Peyer's patch (tissue), 4 donors: ENCODE measurements around the gene CHI3L2. TPM values are rescaled to one million over a fixed set of nuclear protein-coding genes. Genes with fewer than 3 reads are reported as not detected.

Experiments used
- DNase-seq, 3 donors: peaks; one replicate each; pipeline ENCODE4 v3.0.0-alpha.2; 2017 to 2019
- H3K27ac ChIP-seq, 4 donors: fragments of 200-600 bp; sonication (generic); one replicate each; pipeline ENCODE4 v1.5.1; 2016 to 2019
- H3K27me3 ChIP-seq, 2 donors: fragments of 200-600 bp; sonication (generic); one replicate each; pipeline ENCODE4 v1.5.1; 2019
- H3K36me3 ChIP-seq, 3 donors: fragments of 200-600 bp; sonication (generic); one replicate each; pipeline ENCODE4 v1.5.1; 2016 to 2019
- H3K4me1 ChIP-seq, 4 donors: fragments of 200-600 bp; sonication (generic); one replicate each; pipeline ENCODE4 v1.5.1; 2016 to 2019
- H3K4me3 ChIP-seq, 4 donors: fragments of 200-600 bp; sonication (generic); 1 replicate in 3 of 4; 2 replicates in 1 of 4; pipeline ENCODE4 v1.5.1; 2016 to 2019; ENCODE audit warnings: mild to moderate bottlenecking in 1 of 4
- H3K9me3 ChIP-seq, 4 donors: fragments of 200-600 bp; sonication (generic); one replicate each; pipeline ENCODE4 v1.5.1; 2016 to 2019; ENCODE audit warnings: mild to moderate bottlenecking in 1 of 4
- CTCF ChIP-seq, 6 experiments: fragments of 450-650 bp in 4 of 6; fragments of 200-600 bp in 2 of 6; sonication (generic) in 1 of 6; IDR thresholded peaks; one replicate each; pipeline ENCODE4 v1.5.1; 2017 to 2019; ENCODE audit warnings: antibody characterized with exemption in 6 of 6, mild to moderate bottlenecking in 3 of 6, moderate library complexity in 1 of 6
- POLR2A ChIP-seq, 2 donors: fragments of 450-650 bp; IDR thresholded peaks; one replicate each; pipeline ENCODE4 v1.5.1; 2017; ENCODE audit warnings: antibody characterized with exemption in 2 of 2, mild to moderate bottlenecking in 2 of 2, moderate library complexity in 2 of 2
- small RNA-seq, 2 donors: library from RNA; depleted of rRNA; stranded (forward); fragments of <200 nt; gene quantifications; one replicate each; pipeline ENCODE3, GENCODE V24; 2016
- total RNA-seq, 4 donors: library from RNA; depleted of rRNA; stranded (reverse); fragments of >200 nt; gene quantifications; one replicate each; pipeline ENCODE4 v1.1.0, GENCODE V29; 2016

CHI3L2 gene
- total RNA-seq, 4 donors from 2014 or later = 0.67 to 14.0 (median 3.3) TPM; not detected in 1

- Histone ChIP-seq H3K4me3 (no peak overlapping the region), H3K36me3 (no peaks in the 10 kb centered on the region), H3K27me3 (no peaks in the 10 kb centered on the region), H3K27ac (no peak overlapping the region), H3K4me1 (no peaks in the 10 kb centered on the region), H3K9me3 (no peaks in the 10 kb centered on the region)
- no peak for DNase-seq
- no peak for TF ChIP-seq CTCF (IDR thresholded peaks at IDR 0.05)
- no peak for TF ChIP-seq POLR2A (IDR thresholded peaks at IDR 0.05)
Measured at GRCh38 chr1:111285879-111286278, 58.4 kb downstream of the CHI3L2 start.

- no peaks in the 10 kb centered on the region for H3K4me1 ChIP-seq
- no peaks in the 10 kb centered on the region for H3K27me3 ChIP-seq
- H3K9me3 ChIP-seq = no peaks in the 10 kb centered on the region
- no peaks in the 10 kb centered on the region for H3K36me3 ChIP-seq
- no peak overlapping the region for H3K4me3 ChIP-seq
- DNase-seq = no peak
- H3K27ac ChIP-seq = no peak overlapping the region
- no peak for TF ChIP-seq POLR2A (IDR thresholded peaks at IDR 0.05)
- TF ChIP-seq CTCF (IDR thresholded peaks at IDR 0.05) = no peak
Measured at GRCh38 chr1:111286912-111287311, 59.4 kb downstream of the CHI3L2 start.

- no peaks in the 10 kb centered on the region for H3K9me3 ChIP-seq
Measured at GRCh38 chr1:111289371-111289770, 61.9 kb downstream of the CHI3L2 start.

GRCh38 chr1:111290104-111290503 is 62.6 kb downstream of the CHI3L2 start:
- H3K36me3 ChIP-seq = no peaks in the 10 kb centered on the region
- H3K4me3 ChIP-seq = no peak overlapping the region
- H3K4me1 ChIP-seq = no peaks in the 10 kb centered on the region
- DNase-seq = no peak
- no peak for TF ChIP-seq POLR2A (IDR thresholded peaks at IDR 0.05)
- no peak for TF ChIP-seq CTCF (IDR thresholded peaks at IDR 0.05)
- H3K9me3 ChIP-seq = no peaks in the 10 kb centered on the region
- H3K27me3 ChIP-seq = no peaks in the 10 kb centered on the region
- H3K27ac ChIP-seq = no peak overlapping the region

More at GRCh38 chr1:111289371-111289770, 61.9 kb downstream of the CHI3L2 start:
- DNase-seq = no peak
- no peak overlapping the region for H3K27ac ChIP-seq
- H3K27me3 ChIP-seq = no peaks in the 10 kb centered on the region
- H3K4me3 ChIP-seq = no peak overlapping the region
- TF ChIP-seq CTCF (IDR thresholded peaks at IDR 0.05) (no peak), POLR2A (IDR thresholded peaks at IDR 0.05) (no peak)
- H3K4me1 ChIP-seq = no peaks in the 10 kb centered on the region
- H3K36me3 ChIP-seq = no peaks in the 10 kb centered on the region

GRCh38 chr1:111290630-111291029 is 63.1 kb downstream of the CHI3L2 start, which contains the start of gene CHIA:
CHIA (plus strand) TSS chr1:111290851; CDS start chr1:111310468, 19,617 bp downstream.
- no peak within 1 kb of the TSS for H3K4me3 ChIP-seq
- H3K27me3 ChIP-seq = no peaks in the 10 kb centered on the region
- H3K9me3 ChIP-seq = no peaks in the 10 kb centered on the region
- TF ChIP-seq POLR2A (IDR thresholded peaks at IDR 0.05) (no peak), CTCF (IDR thresholded peaks at IDR 0.05) (no peak)
- H3K36me3 ChIP-seq = no peaks in the 10 kb centered on the region
- no peaks in the 10 kb centered on the region for H3K4me1 ChIP-seq
- no peak within 1 kb of the TSS for H3K27ac ChIP-seq
- no peak for DNase-seq

Small RNAs within 50 kb of the gene (small RNA-seq; reads per million reads assigned to genes)
- gene AL355816.1 = 0 reads per million in 2 donors

Other genes starting within 250 kb of the CHI3L2 start
- gene DRAM2, start 87.6 kb upstream of the CHI3L2 start, total RNA-seq = 10 to 100 TPM; 28.9 to 64.2 (median 48.5) TPM
- gene CEPT1, start 87.5 kb upstream of the CHI3L2 start, total RNA-seq = 10 to 100 TPM; 38.7 to 56.9 (median 43.8) TPM
- 100 to 1,000 TPM in 1 of 4 donors, 10 to 100 TPM in 3; 71.3 to 220 (median 86.5) TPM for gene DENND2D, start 27.1 kb upstream of the CHI3L2 start, total RNA-seq
- not detected for gene CHIA, start 63.1 kb downstream of the CHI3L2 start, total RNA-seq
- gene OVGP1, start 200.0 kb downstream of the CHI3L2 start, total RNA-seq = 10 to 100 TPM in 2 of 4 donors, 1 to 10 TPM in 2; 3.5 to 13.0 (median 8.5) TPM
- 10 to 100 TPM; 19.0 to 33.0 (median 26.4) TPM for gene WDR77, start 221.5 kb downstream of the CHI3L2 start, total RNA-seq
- gene ATP5PB, start 221.8 kb downstream of the CHI3L2 start, total RNA-seq = 100 to 1,000 TPM in 3 of 4 donors, 10 to 100 TPM in 1; 86.6 to 271 (median 136) TPM
- gene C1orf162, start 246.3 kb downstream of the CHI3L2 start, total RNA-seq = 10 to 100 TPM in 1 of 4 donors, 1 to 10 TPM in 3; 3.9 to 30.5 (median 6.8) TPM